Measurements from ENCODE around the gene NEMP2.
A peak's percentile ranks its signal among the peaks of the same experiment; 100 is the strongest.
"Not testable (repeated sequence)": the region's sequence is repeated elsewhere in the genome, so short reads cannot be mapped to it uniquely, and the experiment has no call there.

The NEMP2 gene

DNA sequence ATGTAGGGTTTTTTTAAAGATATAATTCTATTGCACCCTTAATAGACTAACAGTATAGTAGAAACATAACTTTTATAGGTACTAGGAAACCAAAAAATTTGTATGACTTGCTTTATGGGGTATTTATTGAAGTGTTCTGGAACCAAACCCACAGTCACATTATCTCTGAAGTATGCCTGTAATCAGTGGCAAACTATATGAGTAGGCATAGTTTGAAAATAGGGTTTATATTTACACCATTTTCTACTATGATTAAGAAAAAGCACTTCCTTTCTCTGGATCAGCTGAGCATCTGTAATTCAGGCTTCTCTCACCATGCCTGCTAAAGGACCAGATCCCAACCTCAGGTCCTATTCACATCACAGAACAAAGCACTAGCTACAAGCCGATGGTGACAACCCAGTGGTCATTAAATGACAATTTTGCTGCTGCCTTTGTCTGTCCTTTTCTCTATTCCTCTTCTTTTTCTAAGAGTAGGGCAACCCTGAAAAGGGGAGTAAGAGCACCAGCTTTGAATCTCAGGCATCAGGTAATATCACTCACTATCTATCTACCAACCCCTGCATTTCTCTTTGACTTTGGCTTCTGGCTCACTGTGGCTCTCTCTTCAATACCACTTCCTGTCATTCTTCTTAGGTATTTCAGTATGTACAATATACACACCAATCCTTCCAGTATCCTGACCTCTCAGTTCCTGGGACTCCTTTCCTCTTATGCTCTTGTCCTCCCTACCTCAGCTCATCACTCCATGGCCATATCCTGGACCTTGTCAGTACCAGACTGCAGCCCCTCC lies 14.4 kb downstream of the NEMP2 start:
- no peak for DNase-seq

DNA sequence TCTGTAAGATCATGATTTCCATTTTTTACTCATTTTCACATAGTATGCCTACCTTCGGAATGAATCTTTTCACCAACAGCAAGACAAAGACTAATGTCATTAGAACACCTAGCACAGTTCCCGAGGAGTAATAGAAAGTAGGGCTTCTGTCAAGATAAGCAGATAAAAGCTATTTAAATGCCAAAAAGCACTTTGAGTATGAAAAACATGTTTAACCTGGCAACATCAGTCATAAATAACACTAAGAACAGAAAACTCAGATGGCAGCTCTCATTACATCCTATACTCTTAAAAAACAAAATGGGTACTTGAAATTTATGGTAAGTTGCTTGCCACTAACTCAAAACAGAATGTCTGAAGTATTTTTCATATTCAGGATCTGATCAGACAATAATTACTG lies 17.1 kb downstream of the NEMP2 start:
- no peak for DNase-seq

DNA sequence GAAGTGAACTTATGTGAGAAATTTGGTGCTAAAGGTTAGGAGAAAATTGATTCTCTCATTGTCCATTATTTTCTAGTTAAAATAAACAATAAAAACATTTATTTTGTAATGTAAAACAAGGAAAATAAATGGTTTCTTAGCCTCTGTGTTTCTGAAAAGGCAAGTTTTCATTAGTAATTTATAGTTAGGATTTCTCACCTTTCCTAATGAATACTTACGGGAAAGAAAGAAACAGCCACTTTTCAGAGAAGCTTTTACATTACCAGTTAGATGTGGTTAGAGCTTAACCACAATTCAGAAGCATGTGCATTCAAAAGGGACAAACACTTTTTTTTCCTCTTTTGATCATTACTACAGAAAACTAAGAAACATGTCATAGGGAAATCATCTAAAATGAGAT lies 18.8 kb downstream of the NEMP2 start:
- no peak for DNase-seq

DNA sequence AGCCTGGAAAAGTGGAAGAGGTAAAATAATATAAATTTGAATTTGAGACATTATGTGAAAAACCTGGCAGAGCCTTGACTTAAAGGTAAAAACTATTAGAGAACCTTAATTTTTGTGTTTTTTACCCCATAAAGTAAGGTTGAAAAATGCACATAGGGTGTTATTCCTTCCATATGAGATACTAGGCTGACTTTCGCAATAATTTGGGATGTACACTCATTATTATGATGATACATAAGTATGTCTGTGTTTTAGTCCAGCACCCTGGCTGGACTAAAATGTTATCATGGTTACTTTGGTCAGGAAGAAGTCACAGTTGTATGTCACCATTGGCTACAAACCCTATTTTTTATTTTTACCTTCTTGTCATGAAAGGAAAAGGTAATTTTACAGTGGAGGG lies 19.8 kb downstream of the NEMP2 start:
- DNase-seq = no peak

DNA sequence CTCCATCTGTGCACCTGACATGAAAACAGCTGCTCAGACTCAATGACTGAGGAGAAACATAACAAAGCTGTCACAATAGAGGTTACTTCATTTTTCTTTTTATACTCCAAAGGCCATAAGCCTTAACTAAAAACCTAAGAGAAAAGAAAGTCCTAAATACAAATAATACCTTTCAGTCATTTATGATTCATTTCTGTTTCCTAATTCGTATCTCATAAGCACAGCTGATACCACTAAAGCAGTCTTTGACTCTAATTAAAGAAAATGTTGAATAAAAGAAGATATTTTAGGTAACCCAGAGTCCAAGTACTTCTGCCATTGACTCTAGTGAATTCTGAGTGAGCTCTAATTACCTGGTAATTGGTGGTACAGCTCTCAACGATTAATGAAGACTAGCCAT lies 20.6 kb downstream of the NEMP2 start:
- DNase-seq = no peak

GRCh38 chr2:190512539-190513095 lies 21.9 kb downstream of the NEMP2 start:
- no peak for DNase-seq

- peak; percentile 28 for DNase-seq
These were observed 23.4 kb downstream of the NEMP2 start for GRCh38 chr2:190511104-190511503.

- DNase-seq = not testable (repeated sequence)
These were observed 24.6 kb downstream of the NEMP2 start for GRCh38 chr2:190509895-190510294.

- peak; percentile 79 for DNase-seq
These were observed 27.4 kb downstream of the NEMP2 start for GRCh38 chr2:190507135-190507534.

DNA sequence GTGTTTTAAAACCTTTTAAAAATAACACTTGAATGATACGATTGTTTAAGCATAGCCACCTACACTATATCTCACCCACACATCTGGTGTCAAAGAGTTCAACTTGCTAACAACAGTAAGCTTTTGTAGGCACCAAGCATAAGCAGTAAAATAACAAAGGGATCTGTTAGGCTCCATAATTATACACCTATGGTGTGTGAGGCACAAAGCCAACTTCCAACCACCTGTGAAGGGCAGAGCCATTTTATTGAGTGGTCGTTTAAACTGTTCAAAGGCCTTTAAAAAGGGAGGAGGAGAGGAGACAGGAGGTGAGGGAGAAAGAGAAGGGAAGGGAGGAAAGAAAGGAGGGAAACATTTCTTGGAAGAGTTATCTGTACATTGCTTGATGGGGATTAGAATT lies 27.9 kb downstream of the NEMP2 start:
- peak; percentile 77 for DNase-seq

DNA sequence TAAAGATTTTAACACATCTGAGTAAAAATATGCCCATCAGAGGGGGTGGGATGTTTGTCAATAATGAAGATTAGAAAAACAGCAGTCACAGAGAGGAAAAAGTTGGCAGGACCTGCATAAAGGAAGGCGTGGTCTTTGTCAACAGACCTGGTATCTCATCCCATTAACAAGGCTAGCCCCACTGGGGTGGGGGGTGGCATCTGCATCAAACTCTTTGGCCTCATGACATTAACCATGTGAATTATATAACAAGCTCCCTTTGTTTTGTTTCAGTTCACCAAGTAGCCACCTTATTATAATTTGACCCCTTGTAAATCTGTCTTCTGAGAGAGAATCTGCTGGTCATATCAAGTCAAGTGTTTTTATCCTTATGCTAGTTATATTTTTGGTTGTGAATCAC lies 28.8 kb downstream of the NEMP2 start:
- DNase-seq = no peak

DNA sequence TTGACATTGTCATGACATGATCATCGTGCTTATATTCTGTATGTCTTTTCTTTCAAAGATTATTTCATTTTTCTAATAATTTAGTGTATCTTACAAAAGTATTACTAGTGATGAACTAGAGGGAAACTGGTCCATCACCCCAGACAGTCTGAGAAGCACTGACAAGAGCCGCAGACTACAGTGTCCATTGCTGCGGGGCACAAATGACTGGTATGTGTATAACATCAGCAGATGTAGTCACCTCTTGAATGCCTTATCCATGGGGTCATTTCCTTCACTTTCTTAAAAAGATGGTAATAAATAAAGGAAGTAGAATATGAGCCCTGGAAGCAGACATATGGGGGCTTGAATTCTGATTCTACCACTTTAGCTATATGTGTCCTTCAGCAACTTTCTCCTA lies 29.6 kb downstream of the NEMP2 start:
- no peak for DNase-seq

DNA sequence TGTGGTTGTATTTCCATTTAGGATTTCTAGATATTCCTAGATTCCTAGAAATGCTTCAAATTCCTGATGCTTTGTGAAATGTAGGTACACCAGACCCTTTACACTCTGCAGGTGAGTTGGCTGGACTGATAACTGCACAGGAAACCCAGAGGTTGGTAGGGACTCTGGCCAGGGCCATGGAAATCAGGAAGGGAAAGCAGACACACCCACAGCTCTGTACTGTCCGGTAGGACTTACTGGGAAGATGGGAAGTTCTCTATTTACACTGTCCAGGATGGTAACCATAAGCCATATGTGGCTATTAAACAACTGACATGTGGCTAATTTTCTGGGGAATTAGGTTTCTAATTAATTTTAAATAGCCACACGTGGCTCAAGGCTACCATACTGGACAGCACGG lies 31.4 kb downstream of the NEMP2 start:
- DNase-seq = no peak

GRCh38 chr2:190501702-190502407 lies 32.7 kb downstream of the NEMP2 start:
- DNase-seq = no peak

GRCh38 chr2:190501231-190501630 lies 33.3 kb downstream of the NEMP2 start:
- no peak for DNase-seq

GRCh38 chr2:190500054-190500502 lies 34.4 kb downstream of the NEMP2 start:
- DNase-seq = no peak

GRCh38 chr2:190499273-190499672 lies 35.2 kb downstream of the NEMP2 start:
- DNase-seq = no peak

- DNase-seq = no peak
These were observed 37.1 kb downstream of the NEMP2 start for GRCh38 chr2:190497428-190497827.

DNA sequence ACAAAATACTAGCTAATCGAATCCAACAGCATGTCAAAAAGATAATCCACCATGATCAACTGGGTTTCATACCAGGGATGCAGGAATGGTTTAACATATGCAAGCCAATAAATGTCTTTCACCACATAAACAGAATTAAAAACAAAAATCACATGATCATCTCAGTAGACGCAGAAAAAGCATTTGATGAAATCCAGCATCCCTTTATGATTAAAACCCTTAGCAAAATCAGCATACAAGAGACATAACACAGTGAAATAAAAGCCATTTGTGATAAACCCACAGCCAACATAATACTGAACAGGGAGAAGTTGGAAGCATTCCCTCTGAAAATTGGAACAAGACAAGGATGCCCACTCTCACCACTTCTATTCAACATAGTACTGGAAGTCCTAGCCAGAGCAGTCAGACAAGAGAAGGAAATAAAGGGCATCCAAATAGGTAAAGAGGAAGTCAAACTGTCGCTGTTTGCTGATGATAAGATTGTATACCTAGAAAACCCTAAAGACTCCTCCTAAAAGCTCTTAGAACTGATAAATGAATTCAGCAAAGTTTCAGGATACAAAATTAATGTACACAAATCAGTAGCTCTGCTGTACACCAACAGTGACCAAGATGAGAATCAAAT lies 39.8 kb downstream of the NEMP2 start:
- not testable (repeated sequence) for DNase-seq

GRCh38 chr2:190493095-190493494 lies 41.4 kb downstream of the NEMP2 start:
- DNase-seq = no peak

- no peak for DNase-seq
These were observed 44.0 kb downstream of the NEMP2 start for GRCh38 chr2:190490502-190490901.

- no peak for DNase-seq
These were observed 45.0 kb downstream of the NEMP2 start for GRCh38 chr2:190489475-190489874.

- no peak for DNase-seq
These were observed 45.8 kb downstream of the NEMP2 start for GRCh38 chr2:190488516-190489233.
